Spleen (tissue), 11 donors: ENCODE results near the gene EDDM3A. TPM values are rescaled to one million over a fixed set of nuclear protein-coding genes. Genes with fewer than 3 reads are reported as not detected.

Experiments
- DNase-seq: peaks from one replicate; pipeline ENCODE4 v3.0.0-alpha.2; 2020
- H3K27ac ChIP-seq, 8 donors: fragments of 200-600 bp; sonication (generic) in 7 of 8; 1 replicate in 4 of 8; 2 replicates in 4 of 8; pipeline versions ENCODE4 v1.5.0 to v1.8.0; 2016 to 2021; ENCODE audit warnings: inconsistent platforms in 4 of 8, mild to moderate bottlenecking in 4 of 8, moderate library complexity in 1 of 8
- H3K27me3 ChIP-seq, 7 donors: fragments of 200-600 bp; sonication (generic) in 6 of 7; replicated peaks in 1 of 7; 1 replicate in 4 of 7; 2 replicates in 3 of 7; pipeline versions ENCODE4 v1.5.0 to v1.8.0; 2016 to 2021; ENCODE audit warnings: inconsistent platforms in 3 of 7, mild to moderate bottlenecking in 1 of 7
- H3K36me3 ChIP-seq, 6 donors: fragments of 200-600 bp; sonication (generic) in 5 of 6; 1 replicate in 4 of 6; 2 replicates in 2 of 6; pipeline versions ENCODE4 v1.5.0 to v1.8.0; 2016 to 2021; ENCODE audit warnings: inconsistent platforms in 2 of 6
- H3K4me1 ChIP-seq, 6 donors: fragments of 200-600 bp; sonication (generic) in 5 of 6; 1 replicate in 3 of 6; 2 replicates in 3 of 6; pipeline versions ENCODE4 v1.5.0 to v1.8.0; 2016 to 2021; ENCODE audit warnings: inconsistent platforms in 3 of 6
- H3K4me3 ChIP-seq, 8 donors: fragments of 200-600 bp; sonication (generic) in 7 of 8; 1 replicate in 4 of 8; 2 replicates in 4 of 8; pipeline versions ENCODE4 v1.5.0 to v1.8.0; 2016 to 2021; ENCODE audit warnings: inconsistent platforms in 4 of 8, mild to moderate bottlenecking in 4 of 8, moderate library complexity in 2 of 8
- H3K9me3 ChIP-seq, 8 donors: fragments of 200-600 bp; sonication (generic) in 7 of 8; 1 replicate in 4 of 8; 2 replicates in 4 of 8; pipeline versions ENCODE4 v1.5.0 to v1.8.0; 2016 to 2021; ENCODE audit warnings: inconsistent platforms in 4 of 8
- CTCF ChIP-seq, 11 experiments: fragments of 200-600 bp in 7 of 11; fragments of 450-650 bp in 4 of 11; sonication (generic) in 4 of 11; IDR thresholded peaks in 8 of 11; conservative IDR thresholded peaks in 3 of 11; 1 replicate in 7 of 11; 2 replicates in 4 of 11; pipeline versions ENCODE4 v1.4.0 to v1.8.0; 2016 to 2021; ENCODE audit warnings: antibody characterized with exemption in 11 of 11, inconsistent platforms in 4 of 11, mild to moderate bottlenecking in 1 of 11
- POLR2A ChIP-seq, 3 donors: fragments of 450-650 bp; IDR thresholded peaks; one replicate each; pipeline ENCODE4 v1.5.1; 2017; ENCODE audit warnings: antibody characterized with exemption in 3 of 3, mild to moderate bottlenecking in 1 of 3
- POLR2AphosphoS5 ChIP-seq, 3 donors: sonication (generic); formaldehyde crosslinking; IDR thresholded peaks; one replicate each; pipeline ENCODE4 v1.5.1; 2017; ENCODE audit warnings: antibody characterized with exemption in 3 of 3
- WGBS, 5 donors: extraction: QIAGEN DNeasy Blood & Tissue Kit in 3 of 5; methylation state at CpG; one replicate each; pipeline versions ENCODE4 v1.1.5 to v1.1.7; 2013 to 2018; 5-methylcytosine and 5-hydroxymethylcytosine counted together
- intact Hi-C: fragments of 100-400 bp; cut with DNase I; formaldehyde crosslinking; loops from one replicate; pipeline ENCODE4 v1.15.0; 2023; ENCODE audit warnings: low total_unique reads
- polyA plus RNA-seq, 3 donors: library from polyadenylated mRNA; stranded (reverse); fragments of 200-250 nt; gene quantifications; one replicate each; pipeline ENCODE4 v1.2.1, GENCODE V29; 2013
- total RNA-seq, 7 donors: library from RNA; depleted of rRNA in 3 of 7; stranded (reverse); fragments of >200 nt in 3 of 7; fragmentation: NEBNext Ultra II Directional in 4 of 7; extraction: Animal tissue kit (Norgen Biotek cat#: 25700) in 4 of 7; gene quantifications; one replicate each; pipeline versions ENCODE4 v1.1.0 to v1.2.1, GENCODE V29; 2016 to 2021
- donor health status: healthy with polysubstance abuse.
- donor health status: DM: no; HTN: no; CAD: no; lungs with moderate emphysema.
- donor health status: DM: no; HTN: no; CAD: no.
- donor health status: Bipolar disorder and iron deficiency.
- donor health status: healthy.
- donor health status: DM: no; HTN: no; CAD: no.
- donor health status: DM: yes; HTN: yes; CAD: no.

EDDM3A gene
- total and polyA plus RNA-seq, 10 donors = 0.24 TPM; not detected in 9

GRCh38 chr14:20792556-20792955 is 46.9 kb downstream of the EDDM3A start:
- TF ChIP-seq POLR2AphosphoS5 (IDR thresholded peaks at IDR 0.05) (no peak), CTCF (IDR thresholded peaks at IDR 0.05 in 8 of 11, conservative IDR thresholded peaks at IDR 0.05 in 3 of 11) (no peak), POLR2A (IDR thresholded peaks at IDR 0.05) (no peak)
- H3K27me3 ChIP-seq = no peaks in the 10 kb centered on the region
- H3K4me3 ChIP-seq = no peak overlapping the region
- intact Hi-C loops = no loop called here
- no peaks in the 10 kb centered on the region for H3K36me3 ChIP-seq
- peak overlapping the region in 2 of 8 donors; percentile 45 to 46 for H3K27ac ChIP-seq
- 72 to 86% (median 73%) methylated on average over 4 of the region's 4 CpGs for WGBS, 5 donors
- no peak for DNase-seq
- H3K4me1 ChIP-seq = peaks cover 0 to 74% (median 20%) of the 10 kb centered on the region in 6 donors
- no peaks in the 10 kb centered on the region for H3K9me3 ChIP-seq

- no peak for DNase-seq
- H3K4me3 ChIP-seq = no peak overlapping the region
- 47 to 87% (median 72%) methylated on average over 7 of the region's 7 CpGs for WGBS, 5 donors
- TF ChIP-seq POLR2A (IDR thresholded peaks at IDR 0.05) (no peak), CTCF (IDR thresholded peaks at IDR 0.05 in 8 of 11, conservative IDR thresholded peaks at IDR 0.05 in 3 of 11) (no peak), POLR2AphosphoS5 (IDR thresholded peaks at IDR 0.05) (no peak)
- no peaks in the 10 kb centered on the region for H3K36me3 ChIP-seq
- peaks cover 0 to 84% (median 39%) of the 10 kb centered on the region in 6 donors for H3K4me1 ChIP-seq
- H3K27me3 ChIP-seq = no peaks in the 10 kb centered on the region
- no peaks in the 10 kb centered on the region for H3K9me3 ChIP-seq
- intact Hi-C loops = no loop called here
- peak overlapping the region in 3 of 8 donors; percentile 26 to 52 (median 44) for H3K27ac ChIP-seq
Observed at GRCh38 chr14:20794644-20795369, 49.1 kb downstream of the EDDM3A start.

GRCh38 chr14:20797164-20797563 is 51.5 kb downstream of the EDDM3A start:
- intact Hi-C loops = no loop called here
- Histone ChIP-seq H3K9me3 (no peaks in the 10 kb centered on the region), H3K4me1 (peaks cover 0 to 83% (median 37%) of the 10 kb centered on the region in 6 donors), H3K27me3 (no peaks in the 10 kb centered on the region), H3K27ac (peak overlapping the region in 3 of 8 donors; percentile 83 to 87 (median 86)), H3K4me3 (no peak overlapping the region), H3K36me3 (no peaks in the 10 kb centered on the region)
- no peak for DNase-seq
- TF ChIP-seq POLR2AphosphoS5 (IDR thresholded peaks at IDR 0.05) (no peak), CTCF (IDR thresholded peaks at IDR 0.05 in 8 of 11, conservative IDR thresholded peaks at IDR 0.05 in 3 of 11) (no peak), POLR2A (IDR thresholded peaks at IDR 0.05) (no peak)
- 92 to 100% (median 94%) methylated on average over 1 of the region's 1 CpG for WGBS, 5 donors

Other genes with a start within 250 kb of the EDDM3A start
- under 1 TPM in 4 of 7 donors, not detected in 3; 0.60 to 0.95 (median 0.71) TPM for gene RNASE10, start 240.3 kb upstream of the EDDM3A start, total RNA-seq
- not detected for gene RNASE10, start 240.3 kb upstream of the EDDM3A start, polyA plus RNA-seq
- gene RNASE9, start 184.8 kb upstream of the EDDM3A start, total RNA-seq = not detected
- not detected for gene RNASE9, start 184.8 kb upstream of the EDDM3A start, polyA plus RNA-seq
- not detected for gene RNASE11, start 157.9 kb upstream of the EDDM3A start, total RNA-seq
- not detected for gene RNASE11, start 157.9 kb upstream of the EDDM3A start, polyA plus RNA-seq
- gene RNASE12, start 154.5 kb upstream of the EDDM3A start, total RNA-seq = not detected
- gene RNASE12, start 154.5 kb upstream of the EDDM3A start, polyA plus RNA-seq = not detected
- gene OR6S1, start 104.2 kb upstream of the EDDM3A start, total RNA-seq = under 1 TPM in 2 of 7 donors, not detected in 5; 0.27 to 0.77 TPM
- under 1 TPM in 1 of 3 donors, not detected in 2; 0.10 TPM for gene OR6S1, start 104.2 kb upstream of the EDDM3A start, polyA plus RNA-seq
- 10 to 100 TPM in 3 of 7 donors, 1 to 10 TPM in 3, under 1 TPM in 1; 0.89 to 19.9 (median 9.8) TPM for gene RNASE4, start 61.3 kb upstream of the EDDM3A start, total RNA-seq
- 10 to 100 TPM in 1 of 3 donors, 1 to 10 TPM in 2; 7.6 to 15.6 (median 8.4) TPM for gene RNASE4, start 61.3 kb upstream of the EDDM3A start, polyA plus RNA-seq
- 10 to 100 TPM in 1 of 7 donors, 1 to 10 TPM in 6; 1.6 to 10.2 (median 4.8) TPM for gene ANG, start 57.1 kb upstream of the EDDM3A start, total RNA-seq
- gene ANG, start 57.1 kb upstream of the EDDM3A start, polyA plus RNA-seq = 1 to 10 TPM; 3.1 to 7.2 (median 3.9) TPM
- not detected for gene EDDM3B, start 22.5 kb downstream of the EDDM3A start, total RNA-seq
- not detected for gene EDDM3B, start 22.5 kb downstream of the EDDM3A start, polyA plus RNA-seq
- 100 to 1,000 TPM in 2 of 7 donors, 10 to 100 TPM in 5; 15.2 to 162 (median 40.5) TPM for gene RNASE6, start 35.4 kb downstream of the EDDM3A start, total RNA-seq
- 100 to 1,000 TPM in 1 of 3 donors, 10 to 100 TPM in 2; 45.4 to 193 (median 63.6) TPM for gene RNASE6, start 35.4 kb downstream of the EDDM3A start, polyA plus RNA-seq
- gene RNASE1, start 57.0 kb downstream of the EDDM3A start, total RNA-seq = 100 to 1,000 TPM; 145 to 497 (median 339) TPM
- 100 to 1,000 TPM in 1 of 3 donors, 10 to 100 TPM in 2; 61.9 to 151 (median 79.0) TPM for gene RNASE1, start 57.0 kb downstream of the EDDM3A start, polyA plus RNA-seq
- 10 to 100 TPM in 2 of 7 donors, 1 to 10 TPM in 5; 1.4 to 24.0 (median 2.7) TPM for gene RNASE3, start 145.5 kb downstream of the EDDM3A start, total RNA-seq
- gene RNASE3, start 145.5 kb downstream of the EDDM3A start, polyA plus RNA-seq = 1 to 10 TPM in 2 of 3 donors, under 1 TPM in 1; 0.62 to 2.8 (median 2.4) TPM
- gene RNASE2, start 209.6 kb downstream of the EDDM3A start, total RNA-seq = 10 to 100 TPM in 6 of 7 donors, 1 to 10 TPM in 1; 8.8 to 27.6 (median 15.1) TPM
- 10 to 100 TPM in 1 of 3 donors, 1 to 10 TPM in 2; 4.5 to 11.3 (median 6.7) TPM for gene RNASE2, start 209.6 kb downstream of the EDDM3A start, polyA plus RNA-seq
- 100 to 1,000 TPM in 2 of 7 donors, 10 to 100 TPM in 5; 58.9 to 119 (median 73.0) TPM for gene METTL17, start 244.1 kb downstream of the EDDM3A start, total RNA-seq
- gene METTL17, start 244.1 kb downstream of the EDDM3A start, polyA plus RNA-seq = 10 to 100 TPM; 72.8 to 92.1 (median 82.2) TPM